HG02970 (cell line): ENCODE data around the gene C11orf97.

Experiments used
- ATAC-seq: cut with Tn5 transposase; IDR thresholded peaks from one replicate; pipeline ENCODE4 v1.9.1; 2021; ENCODE audit warnings: mild to moderate bottlenecking, moderate library complexity, moderate number of reproducible peaks; ENCODE audit not compliant: unreplicated experiment, low FRiP score

The C11orf97 gene

DNA sequence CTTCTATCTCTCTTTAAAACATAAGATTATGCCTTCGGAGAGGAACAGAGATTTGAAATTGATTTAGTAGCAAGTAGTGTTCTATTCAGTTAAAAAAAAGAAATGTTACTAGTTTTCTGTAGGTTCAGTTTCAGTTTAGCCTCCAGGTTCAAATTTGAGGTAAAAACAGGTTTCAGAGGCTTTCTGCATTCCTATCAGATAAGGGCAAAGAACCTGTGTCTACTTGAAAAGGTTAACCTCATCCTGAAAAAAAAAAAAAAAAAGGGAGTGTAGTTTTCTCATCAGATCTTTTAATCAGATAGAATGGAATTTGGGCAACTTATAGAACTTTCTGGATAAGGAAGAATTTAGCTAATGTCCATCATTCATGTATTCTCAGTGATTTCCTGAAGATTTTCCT is 12.1 kb downstream of the C11orf97 start:
- ATAC-seq = no peak

DNA sequence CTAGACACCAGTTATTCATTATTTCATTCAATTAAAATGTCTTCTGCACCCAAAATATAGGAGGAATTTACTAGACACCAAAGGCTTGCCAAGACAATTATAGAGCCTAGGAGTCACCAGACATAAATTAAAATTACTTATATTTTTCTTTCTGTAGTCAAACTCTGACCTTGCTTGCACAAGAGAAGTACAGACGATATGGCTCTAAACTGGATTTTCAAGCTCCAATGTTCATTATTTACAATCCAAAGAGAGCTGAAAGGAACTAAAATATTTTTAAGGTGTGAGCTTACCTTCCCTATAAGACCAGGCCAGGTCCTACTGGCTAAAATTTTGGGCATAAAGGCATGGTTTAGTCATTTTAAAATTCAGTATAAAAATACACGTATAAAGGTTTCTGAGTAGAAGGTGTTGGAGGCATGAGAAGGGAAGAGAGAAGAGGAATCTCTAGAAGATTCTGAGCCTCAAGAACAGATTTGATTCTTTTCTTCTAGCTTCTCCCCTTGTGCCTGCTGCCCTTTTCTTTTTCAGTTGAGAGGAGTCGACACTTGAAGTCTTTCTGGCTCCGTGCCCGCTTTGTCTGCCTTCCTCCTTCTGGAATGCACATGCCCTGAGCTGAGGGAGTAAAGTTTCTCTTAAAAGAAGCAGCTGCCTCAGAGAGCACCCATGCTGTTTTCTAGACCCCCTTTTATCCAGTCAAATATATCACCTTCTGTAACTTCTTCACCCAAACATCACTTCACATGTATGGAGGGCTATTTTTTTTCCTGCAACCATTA is 13.5 kb downstream of the C11orf97 start:
- ATAC-seq = no peak

DNA sequence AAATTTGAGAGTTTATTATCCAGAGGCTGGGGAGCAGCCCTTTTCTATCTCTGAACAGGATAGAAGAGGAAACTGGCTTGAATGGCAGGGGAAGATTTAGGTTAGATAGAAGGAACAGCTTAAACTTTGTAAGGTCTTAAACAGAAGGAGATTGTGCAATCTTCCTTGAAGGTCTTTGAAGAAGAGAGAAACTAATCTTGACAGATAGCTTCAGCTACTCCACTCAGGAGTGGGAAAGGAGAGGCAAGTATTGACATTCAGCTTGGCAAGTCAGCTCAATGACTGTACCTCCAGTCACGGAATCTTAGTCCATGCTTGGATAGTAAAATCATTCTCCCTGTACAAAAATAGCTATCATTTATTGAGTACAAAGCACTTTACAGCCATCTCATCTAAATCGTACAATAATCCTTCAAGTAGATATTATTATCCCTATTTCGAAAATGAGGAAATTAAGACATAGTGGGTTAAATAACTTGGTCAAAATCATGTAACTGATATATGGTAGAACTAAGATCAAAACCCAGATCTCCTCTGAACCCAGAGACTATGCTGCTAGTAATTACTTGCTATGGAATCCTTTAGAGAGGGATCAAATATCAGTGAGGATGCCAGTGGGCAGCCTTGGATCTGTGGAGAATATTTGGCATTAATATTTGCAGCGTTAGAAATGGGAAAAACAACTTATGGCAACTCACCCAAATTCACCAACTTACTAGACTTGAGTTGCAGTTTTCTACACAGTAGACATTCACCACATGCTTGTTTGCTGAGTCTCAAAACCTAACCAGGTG is 14.6 kb downstream of the C11orf97 start:
- no peak for ATAC-seq

DNA sequence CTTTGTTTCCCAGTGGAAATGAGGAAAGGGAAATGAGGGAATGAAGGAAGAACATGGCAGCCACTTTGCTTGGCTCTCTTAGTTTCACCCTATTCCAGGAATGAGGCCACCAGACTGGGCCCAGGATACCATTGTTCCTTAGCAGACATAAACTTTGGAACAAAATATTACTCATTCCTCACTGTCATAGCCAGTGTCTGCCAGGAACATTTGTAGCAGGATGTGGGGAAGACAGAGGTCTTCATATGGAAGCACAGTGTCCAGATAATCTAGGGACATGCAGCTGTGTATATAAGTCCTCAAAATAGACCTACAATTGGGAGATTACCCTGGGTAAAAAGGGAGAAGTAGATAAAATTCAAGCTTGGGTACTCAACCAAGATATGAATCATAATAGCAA is 16.3 kb downstream of the C11orf97 start:
- ATAC-seq = no peak

DNA sequence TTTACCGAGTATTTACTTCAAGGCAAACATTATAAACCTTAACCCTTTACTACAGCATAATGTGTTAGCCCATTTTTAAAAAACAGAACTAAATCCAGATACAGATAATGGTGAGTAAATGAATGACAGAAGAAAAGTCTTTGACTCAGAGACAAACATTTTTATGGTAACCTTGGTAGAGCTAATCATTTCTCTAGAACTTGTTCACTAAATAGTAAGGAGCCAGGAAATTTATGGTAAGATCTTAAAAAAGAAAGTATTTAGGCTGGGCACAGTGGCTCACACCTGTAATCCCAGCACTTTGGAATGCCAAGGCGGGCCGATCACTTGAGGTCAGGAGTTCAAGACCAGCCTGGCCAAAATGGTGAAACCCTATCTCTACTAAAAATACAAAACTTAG is 19.9 kb downstream of the C11orf97 start:
- no peak for ATAC-seq

DNA sequence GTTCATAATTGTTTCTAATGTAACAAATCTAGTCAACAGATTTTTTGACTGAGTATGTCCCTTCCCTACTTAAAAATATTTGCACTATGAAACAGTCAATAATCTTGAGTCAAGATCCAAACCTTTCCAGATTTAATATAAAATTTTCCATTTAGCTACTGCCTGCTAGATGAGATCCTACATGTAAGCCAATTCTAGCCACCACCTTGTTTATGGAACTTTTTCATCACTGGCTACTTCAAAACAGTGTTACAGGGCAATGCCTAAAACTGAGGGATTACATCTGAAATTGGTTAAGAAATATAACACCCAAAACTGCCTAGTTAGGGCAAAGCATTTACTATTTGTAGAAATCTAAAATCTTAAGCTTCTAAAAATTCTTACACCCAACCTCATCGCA is 20.9 kb downstream of the C11orf97 start:
- ATAC-seq = no peak

DNA sequence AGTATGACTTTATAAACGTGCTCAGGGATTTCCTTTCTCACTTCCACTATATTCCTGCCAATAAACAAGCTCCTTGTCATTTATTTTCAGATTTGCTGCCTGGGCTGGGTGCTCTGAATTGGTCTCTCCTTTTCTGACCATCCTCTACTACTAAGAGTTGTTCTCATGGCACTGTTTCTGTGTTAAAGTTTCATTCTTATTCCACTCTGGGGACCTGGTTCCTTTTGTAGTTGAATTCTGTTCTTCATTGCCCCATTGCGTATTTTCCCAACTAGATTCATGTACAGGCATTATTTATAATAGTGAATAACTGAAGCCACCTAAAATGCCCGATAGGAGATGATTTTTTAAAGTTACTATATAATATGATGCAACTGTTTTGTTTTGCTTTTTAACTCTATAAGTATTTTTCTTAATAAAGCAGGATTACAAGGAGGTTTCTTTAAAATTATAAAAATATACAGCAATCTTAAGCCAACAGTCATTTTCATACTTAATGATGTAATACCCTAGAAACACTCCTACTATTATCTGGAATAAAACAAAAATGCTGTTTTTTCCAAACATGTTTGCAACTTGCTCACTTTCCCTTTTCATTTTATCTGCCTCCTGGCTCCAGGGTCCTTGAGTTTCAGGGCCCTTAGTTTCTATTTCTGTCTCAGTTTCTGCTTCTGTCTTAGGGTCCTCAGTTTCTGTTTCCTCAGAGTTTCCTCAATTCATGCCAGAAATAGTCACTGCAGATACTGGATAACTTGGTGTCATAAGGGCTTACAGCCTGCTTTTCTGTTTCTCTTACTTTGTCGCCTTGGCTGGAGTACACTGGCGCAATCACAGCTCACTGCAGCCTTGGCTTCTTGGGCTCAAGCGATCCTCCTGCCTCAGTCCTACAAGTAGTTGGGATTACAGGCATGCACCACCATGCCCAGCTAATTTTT is 21.7 kb downstream of the C11orf97 start:
- no peak for ATAC-seq

DNA sequence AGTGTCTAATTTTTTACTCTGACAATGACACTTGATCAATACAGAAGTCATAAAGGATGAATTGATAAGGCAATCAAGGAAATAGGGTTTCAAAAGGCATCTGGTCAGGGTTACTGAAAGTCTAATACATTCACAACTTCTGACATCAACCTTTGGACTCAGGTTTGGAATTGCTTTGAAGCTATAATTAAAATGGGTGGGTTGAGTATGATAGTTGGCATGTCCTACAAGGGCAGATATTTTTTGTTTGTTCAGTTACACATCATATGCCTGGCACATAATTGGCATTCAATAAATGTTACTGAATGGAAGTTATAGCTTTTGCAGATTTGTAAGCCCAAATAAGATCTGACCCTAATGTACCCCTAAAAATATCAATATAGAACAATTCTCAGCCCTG is 24.1 kb downstream of the C11orf97 start:
- ATAC-seq = no peak

DNA sequence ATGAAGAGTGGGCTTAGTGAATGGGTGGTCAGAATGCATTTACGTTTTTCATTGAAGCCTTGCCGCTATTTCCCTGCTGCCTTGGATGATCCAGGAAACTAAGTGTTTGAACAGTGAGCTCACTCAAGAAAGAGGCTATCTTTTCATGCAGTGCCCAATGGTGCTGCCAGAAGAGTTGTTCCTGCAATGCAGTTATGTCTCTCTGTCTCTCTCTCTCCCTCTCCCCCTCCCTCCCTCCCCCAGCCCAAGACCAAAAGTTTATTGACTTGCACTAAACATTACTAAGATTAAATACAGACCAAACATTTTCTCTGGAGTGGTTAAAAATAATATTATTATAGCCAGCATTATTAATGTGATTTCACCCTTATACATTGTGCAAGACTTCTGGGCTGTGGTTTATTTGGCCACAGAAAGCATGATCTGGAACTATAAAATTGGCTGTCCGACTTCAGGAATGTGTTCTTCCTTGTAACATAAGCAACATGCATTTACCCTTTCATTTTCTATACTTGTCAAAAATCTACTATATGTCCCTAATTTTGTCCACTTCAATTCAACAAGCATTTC is 24.9 kb downstream of the C11orf97 start:
- no peak for ATAC-seq

DNA sequence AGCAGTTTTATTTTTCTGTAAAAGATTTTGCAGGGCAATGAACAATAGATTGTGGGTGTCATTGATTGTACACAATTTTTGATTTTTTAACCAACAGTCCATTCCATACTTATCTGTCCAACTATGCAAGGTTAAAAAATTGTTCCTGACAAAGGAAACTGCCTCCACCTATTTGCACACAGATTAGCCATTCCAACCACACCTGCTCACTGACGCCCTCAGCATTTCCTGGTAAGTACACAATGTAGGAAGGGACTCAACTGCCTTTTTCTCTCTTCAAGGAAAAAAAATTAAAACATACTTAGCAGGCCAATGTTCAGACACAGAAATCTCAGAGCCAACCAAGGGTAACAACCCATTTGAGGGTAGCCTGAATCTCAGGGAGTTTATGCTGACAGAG is 27.2 kb downstream of the C11orf97 start:
- ATAC-seq = no peak

DNA sequence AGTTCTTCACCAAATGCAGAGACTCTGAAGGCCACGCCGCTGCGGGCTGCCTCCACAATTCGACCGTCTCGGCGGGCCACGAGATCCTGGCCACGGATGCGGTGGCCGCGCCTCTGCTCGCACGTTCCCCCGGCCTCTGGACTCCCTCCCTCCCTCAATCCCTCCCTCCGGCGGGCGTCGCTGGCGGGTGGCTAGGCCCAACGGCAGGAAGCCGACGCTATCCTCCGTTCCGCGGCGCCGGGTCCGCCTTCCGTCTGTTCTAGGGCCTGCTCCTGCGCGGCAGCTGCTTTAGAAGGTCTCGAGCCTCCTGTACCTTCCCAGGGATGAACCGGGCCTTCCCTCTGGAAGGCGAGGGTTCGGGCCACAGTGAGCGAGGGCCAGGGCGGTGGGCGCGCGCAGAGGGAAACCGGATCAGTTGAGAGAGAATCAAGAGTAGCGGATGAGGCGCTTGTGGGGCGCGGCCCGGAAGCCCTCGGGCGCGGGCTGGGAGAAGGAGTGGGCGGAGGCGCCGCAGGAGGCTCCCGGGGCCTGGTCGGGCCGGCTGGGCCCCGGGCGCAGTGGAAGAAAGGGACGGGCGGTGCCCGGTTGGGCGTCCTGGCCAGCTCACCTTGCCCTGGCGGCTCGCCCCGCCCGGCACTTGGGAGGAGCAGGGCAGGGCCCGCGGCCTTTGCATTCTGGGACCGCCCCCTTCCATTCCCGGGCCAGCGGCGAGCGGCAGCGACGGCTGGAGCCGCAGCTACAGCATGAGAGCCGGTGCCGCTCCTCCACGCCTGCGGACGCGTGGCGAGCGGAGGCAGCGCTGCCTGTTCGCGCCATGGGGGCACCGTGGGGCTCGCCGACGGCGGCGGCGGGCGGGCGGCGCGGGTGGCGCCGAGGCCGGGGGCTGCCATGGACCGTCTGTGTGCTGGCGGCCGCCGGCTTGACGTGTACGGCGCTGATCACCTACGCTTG is 31.7 kb downstream of the C11orf97 start, which contains the start of gene FUT4:
FUT4 (plus strand) TSS at position 227 of the 951 bp plus-strand sequence; CDS start at position 440, 213 bp downstream.
- ATAC-seq = peak; percentile 84

DNA sequence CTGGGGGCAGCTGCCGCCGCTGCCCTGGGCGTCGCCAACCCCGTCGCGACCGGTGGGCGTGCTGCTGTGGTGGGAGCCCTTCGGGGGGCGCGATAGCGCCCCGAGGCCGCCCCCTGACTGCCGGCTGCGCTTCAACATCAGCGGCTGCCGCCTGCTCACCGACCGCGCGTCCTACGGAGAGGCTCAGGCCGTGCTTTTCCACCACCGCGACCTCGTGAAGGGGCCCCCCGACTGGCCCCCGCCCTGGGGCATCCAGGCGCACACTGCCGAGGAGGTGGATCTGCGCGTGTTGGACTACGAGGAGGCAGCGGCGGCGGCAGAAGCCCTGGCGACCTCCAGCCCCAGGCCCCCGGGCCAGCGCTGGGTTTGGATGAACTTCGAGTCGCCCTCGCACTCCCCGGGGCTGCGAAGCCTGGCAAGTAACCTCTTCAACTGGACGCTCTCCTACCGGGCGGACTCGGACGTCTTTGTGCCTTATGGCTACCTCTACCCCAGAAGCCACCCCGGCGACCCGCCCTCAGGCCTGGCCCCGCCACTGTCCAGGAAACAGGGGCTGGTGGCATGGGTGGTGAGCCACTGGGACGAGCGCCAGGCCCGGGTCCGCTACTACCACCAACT is 32.5 kb downstream of the C11orf97 start:
- ATAC-seq = peak; percentile 0

DNA sequence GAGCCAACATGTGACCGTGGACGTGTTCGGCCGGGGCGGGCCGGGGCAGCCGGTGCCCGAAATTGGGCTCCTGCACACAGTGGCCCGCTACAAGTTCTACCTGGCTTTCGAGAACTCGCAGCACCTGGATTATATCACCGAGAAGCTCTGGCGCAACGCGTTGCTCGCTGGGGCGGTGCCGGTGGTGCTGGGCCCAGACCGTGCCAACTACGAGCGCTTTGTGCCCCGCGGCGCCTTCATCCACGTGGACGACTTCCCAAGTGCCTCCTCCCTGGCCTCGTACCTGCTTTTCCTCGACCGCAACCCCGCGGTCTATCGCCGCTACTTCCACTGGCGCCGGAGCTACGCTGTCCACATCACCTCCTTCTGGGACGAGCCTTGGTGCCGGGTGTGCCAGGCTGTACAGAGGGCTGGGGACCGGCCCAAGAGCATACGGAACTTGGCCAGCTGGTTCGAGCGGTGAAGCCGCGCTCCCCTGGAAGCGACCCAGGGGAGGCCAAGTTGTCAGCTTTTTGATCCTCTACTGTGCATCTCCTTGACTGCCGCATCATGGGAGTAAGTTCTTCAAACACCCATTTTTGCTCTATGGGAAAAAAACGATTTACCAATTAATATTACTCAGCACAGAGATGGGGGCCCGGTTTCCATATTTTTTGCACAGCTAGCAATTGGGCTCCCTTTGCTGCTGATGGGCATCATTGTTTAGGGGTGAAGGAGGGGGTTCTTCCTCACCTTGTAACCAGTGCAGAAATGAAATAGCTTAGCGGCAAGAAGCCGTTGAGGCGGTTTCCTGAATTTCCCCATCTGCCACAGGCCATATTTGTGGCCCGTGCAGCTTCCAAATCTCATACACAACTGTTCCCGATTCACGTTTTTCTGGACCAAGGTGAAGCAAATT is 33.3 kb downstream of the C11orf97 start:
- ATAC-seq = no peak

DNA sequence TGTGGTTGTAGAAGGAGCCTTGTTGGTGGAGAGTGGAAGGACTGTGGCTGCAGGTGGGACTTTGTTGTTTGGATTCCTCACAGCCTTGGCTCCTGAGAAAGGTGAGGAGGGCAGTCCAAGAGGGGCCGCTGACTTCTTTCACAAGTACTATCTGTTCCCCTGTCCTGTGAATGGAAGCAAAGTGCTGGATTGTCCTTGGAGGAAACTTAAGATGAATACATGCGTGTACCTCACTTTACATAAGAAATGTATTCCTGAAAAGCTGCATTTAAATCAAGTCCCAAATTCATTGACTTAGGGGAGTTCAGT is 33.9 kb downstream of the C11orf97 start:
- ATAC-seq = no peak

DNA sequence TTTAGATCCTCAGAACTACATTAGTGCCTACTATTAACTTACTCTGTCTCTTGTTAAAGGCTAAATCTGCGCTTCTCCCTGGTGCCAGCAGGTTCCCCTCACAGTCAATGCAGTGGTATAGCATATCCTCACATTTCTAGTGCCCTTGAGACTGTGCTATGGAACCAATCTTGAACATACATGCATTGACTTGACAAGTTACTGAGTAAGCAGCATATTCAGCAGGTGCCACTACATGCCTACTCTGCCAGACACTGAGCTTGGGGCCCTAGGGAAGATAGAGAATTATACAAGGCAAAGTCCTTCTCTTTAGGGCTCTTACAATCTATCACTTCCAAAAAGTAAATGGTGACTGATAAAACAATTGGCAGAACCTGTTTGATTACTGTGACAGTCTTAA is 34.6 kb downstream of the C11orf97 start:
- no peak for ATAC-seq

DNA sequence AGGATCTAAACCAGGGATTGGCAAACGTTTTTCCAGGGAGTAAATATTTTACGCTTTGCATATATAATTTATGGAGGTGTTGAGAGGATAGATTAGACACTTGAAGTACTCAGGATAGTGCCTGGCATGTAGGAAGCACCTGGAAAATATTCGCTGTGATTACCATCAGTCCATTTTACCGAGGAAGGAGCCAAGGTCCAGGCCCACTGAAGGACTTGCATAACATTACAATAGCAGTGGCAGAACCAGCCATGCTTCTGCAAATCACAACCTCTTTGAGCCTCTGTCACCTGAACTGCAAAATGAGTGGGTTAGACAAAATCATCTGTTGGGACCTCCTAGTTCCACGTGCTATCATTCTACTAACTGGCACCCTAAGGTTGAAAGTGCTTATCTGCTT is 36.9 kb downstream of the C11orf97 start:
- ATAC-seq = no peak

DNA sequence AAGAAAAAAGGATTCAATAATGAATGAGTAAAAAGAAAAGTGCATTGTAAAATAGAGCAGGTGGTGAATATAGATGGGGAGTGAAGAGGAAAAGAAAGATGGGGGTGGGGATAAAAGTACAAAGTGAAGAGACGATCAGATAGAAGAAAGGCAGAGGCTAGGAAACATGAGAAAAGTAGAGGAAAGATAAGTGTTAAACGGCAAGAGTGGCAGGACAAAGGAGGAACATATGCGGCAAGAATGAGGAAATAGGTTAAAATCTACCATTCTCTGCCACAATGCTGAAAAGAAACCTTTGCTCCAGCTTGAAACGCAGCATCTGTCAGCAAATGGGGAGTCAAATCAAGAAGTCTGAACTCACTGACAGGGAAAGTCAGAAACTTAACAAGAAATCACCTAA is 38.3 kb downstream of the C11orf97 start:
- no peak for ATAC-seq

DNA sequence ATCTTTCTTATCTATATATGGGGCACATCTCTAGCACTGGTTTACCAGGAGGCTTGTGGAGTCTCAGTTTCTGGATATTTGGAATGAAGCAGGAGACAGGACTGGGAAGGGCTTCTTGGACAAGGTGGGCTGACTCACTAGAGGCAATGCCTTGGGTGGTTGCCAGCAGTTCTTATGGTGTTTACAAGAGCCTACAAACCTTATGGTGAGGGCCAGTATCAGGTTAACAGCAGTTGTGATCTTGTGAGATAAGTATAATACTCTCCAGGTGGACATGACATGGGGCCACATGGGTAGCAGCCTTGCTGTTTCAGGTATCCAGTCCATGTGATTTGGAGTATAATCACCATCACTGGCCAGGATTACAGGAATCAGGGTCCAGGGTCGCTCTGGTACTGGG is 41.7 kb downstream of the C11orf97 start:
- no peak for ATAC-seq
